Mononuclear cell (primary cell): ENCODE measurements around the gene SUMF2. TPM values are rescaled to one million over a fixed set of nuclear protein-coding genes. Genes with fewer than 3 reads are reported as not detected.
A peak's percentile ranks its signal among the peaks of the same experiment; 100 is the strongest.
"Not testable (repeated sequence)": the region's sequence is repeated elsewhere in the genome, so short reads cannot be mapped to it uniquely, and the experiment has no call there.

Source experiments
- H3K27me3 ChIP-seq: 2 replicates; pipeline ENCODE4 v1.6.0; 2011; ENCODE audit warnings: low read length, control low read depth; ENCODE audit not compliant: insufficient read depth
- H3K4me1 ChIP-seq: 2 replicates; pipeline ENCODE4 v1.5.1; 2011; ENCODE audit warnings: mild to moderate bottlenecking, low read length, control low read depth; ENCODE audit not compliant: insufficient read depth
- H3K4me3 ChIP-seq: 2 replicates; pipeline ENCODE4 v1.5.1; 2011; ENCODE audit warnings: mild to moderate bottlenecking, low read length, moderate library complexity
- H3K9me3 ChIP-seq: 2 replicates; pipeline ENCODE4 v1.5.1; 2011; ENCODE audit warnings: low read depth, mild to moderate bottlenecking, control low read depth, low read length
- total RNA-seq: library from RNA; depleted of rRNA; stranded (reverse); fragments of >200 nt; gene quantifications from one replicate; pipeline ENCODE4 v1.2.3, GENCODE V29; 2012

SUMF2 gene
- total RNA-seq, 1 donor, result 79.3 TPM

DNA sequence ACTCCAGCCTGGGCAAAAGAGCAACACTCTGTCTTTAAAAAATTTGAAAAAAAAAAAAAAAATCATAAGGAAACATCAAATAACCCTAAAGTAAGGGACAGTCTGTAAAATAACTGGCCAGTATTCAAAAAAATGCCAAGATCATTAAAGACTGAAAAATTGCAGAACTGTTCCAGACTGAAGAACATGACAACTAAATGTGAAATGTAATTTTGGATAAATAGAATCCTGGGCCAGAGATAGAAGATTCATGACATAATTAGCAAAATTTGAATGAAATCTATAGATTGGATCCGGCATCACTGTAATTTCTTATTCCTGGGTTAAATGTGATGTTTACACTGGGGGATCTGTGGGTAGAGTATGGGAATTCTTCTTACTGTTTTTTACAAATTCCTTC is 15.8 kb upstream of the SUMF2 start:
- Histone ChIP-seq H3K9me3 (no peaks in the 10 kb centered on the region), H3K27me3 (no peaks in the 10 kb centered on the region), H3K4me1 (peaks cover 23% of the 10 kb centered on the region), H3K4me3 (no peak overlapping the region)

DNA sequence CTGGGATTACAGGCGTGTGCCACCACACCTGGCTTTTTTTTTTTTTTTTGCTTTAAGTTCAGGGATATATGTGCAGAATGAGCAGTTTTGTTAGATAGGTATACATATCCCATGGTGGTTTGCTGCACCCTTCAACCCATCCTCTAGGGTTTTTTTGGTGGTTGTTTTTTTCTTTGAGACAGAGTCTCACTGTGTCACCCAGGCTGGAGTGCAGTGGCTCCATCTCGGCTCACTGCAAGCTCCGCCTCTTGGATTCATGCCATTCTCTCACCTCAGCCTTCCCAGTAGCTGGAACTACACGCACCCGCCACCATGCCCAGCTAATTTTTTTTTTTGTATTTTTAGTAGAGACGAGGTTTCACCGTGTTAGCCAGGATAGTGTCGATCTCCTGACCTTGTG is 15.3 kb upstream of the SUMF2 start:
- not testable (repeated sequence) for H3K4me3 ChIP-seq, H3K9me3 ChIP-seq, H3K27me3 ChIP-seq
- H3K4me1 ChIP-seq, result peaks cover 27% of the 10 kb centered on the region

DNA sequence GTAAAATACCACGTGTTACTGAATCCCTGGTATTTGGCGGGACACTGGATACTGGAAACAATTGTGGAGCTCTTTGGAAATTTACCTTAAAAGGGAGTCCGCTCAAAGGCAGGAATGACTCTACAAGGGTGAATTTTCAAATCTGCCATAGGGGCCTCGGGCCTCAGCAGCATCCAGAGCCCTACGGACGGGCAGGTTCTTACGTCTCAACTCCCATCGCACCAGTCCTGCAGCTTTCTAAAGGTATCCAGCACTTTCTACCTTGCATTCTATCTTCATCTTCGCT is 13.1 kb upstream of the SUMF2 start:
- H3K27me3 ChIP-seq, result no peaks in the 10 kb centered on the region
- peaks cover 27% of the 10 kb centered on the region for H3K4me1 ChIP-seq
- H3K9me3 ChIP-seq, result no peaks in the 10 kb centered on the region
- peak overlapping the region; percentile 85 for H3K4me3 ChIP-seq

DNA sequence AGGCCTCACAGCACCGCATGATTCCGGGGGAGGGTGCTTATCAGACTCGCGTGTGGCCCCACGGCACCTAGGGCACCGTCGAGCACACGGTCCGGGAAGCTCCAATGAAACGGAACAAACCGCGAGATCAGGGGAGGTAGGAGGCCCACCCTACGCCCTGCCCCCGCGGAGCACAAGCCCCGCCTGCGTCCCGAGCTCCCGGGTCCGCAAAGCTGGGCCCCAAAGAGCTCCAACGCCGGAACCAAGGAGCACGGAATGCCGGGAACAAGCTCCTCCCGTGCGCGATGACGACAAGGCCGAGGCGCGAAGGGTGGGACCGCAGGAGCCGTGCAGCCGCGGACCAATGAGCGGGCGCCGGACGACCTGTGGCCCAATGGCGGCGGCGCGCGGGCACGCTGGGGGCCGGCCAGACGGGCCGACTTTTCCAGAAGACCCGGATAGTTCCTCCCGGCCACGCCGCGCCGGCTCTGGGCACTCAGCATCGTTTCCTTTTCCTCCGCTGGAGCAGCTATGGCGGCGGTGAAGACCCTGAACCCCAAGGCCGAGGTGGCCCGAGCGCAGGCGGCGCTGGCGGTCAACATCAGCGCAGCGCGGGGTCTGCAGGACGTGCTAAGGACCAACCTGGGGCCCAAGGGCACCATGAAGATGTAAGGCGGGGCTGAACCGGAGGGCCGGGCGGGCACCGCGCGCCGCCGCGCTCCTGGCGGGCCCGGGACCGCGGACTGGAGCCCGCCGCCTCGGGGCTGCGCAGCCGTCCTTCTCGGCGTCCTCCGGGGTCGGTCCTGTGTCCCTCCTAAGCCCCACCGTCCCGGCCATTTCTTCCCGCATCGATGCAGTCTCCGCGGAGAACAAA is 12.5 kb upstream of the SUMF2 start, which contains the start of the genes CCT6A and PSPH:
Gene CCT6A (plus strand): TSS at position 427 of the 853 bp plus-strand sequence. CDS start 84 bp downstream, at position 511.
Gene PSPH (minus strand): TSS at position 106 of the 853 bp plus-strand sequence. CDS start 30,232 bp downstream, outside the sequence.
- H3K9me3 ChIP-seq, result no peaks in the 10 kb centered on the region
- no peaks in the 10 kb centered on the region for H3K27me3 ChIP-seq
- peaks cover 27% of the 10 kb centered on the region for H3K4me1 ChIP-seq
- H3K4me3 ChIP-seq, result peak within 1 kb of the TSS; percentile 85

DNA sequence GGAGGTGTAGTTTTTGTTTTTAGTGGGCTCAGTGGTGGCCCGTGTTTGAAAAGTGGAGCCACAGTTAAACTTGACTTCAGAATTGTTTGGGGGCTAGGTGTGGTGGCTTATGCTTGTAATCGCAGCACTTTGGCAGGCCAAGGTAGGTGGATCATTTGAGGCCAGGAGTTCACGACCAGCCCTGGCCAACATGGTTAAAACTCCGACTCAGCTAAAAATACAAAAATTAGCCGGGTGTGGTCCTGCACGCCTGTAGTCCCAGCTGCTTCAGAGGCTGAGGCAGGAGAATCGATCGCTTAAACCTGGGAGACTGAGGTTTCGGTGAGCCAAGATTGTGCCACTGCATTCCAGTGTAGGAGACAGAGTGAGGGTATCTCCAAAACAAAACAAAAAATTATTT is 10.7 kb upstream of the SUMF2 start:
- H3K9me3 ChIP-seq, result no peaks in the 10 kb centered on the region

DNA sequence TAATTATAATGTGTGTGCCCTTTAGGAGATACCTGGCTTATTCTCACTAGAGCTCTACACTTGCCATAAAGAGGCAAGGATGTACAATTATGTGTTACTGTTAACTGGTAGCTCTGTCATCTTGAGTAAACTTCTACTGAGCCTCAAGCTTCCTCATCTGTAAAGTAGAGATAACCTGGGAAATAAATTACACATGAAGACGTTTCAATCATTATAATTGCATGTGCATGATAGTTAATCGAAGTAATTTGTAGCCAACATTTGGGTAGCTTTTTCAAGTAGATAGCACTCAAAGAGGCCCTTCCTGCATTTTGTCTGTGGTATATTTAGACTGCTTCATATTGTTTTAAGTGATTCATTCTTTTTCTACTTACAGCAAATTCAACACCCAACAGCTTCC is 10.1 kb upstream of the SUMF2 start:
- Histone ChIP-seq H3K9me3 (no peaks in the 10 kb centered on the region), H3K4me1 (peaks cover 27% of the 10 kb centered on the region), H3K27me3 (no peaks in the 10 kb centered on the region), H3K4me3 (no peak overlapping the region)

More for the DNA sequence above, 10.7 kb upstream of the SUMF2 start:
- no peaks in the 10 kb centered on the region for H3K27me3 ChIP-seq
- no peak overlapping the region for H3K4me3 ChIP-seq
- H3K4me1 ChIP-seq, result peaks cover 27% of the 10 kb centered on the region

DNA sequence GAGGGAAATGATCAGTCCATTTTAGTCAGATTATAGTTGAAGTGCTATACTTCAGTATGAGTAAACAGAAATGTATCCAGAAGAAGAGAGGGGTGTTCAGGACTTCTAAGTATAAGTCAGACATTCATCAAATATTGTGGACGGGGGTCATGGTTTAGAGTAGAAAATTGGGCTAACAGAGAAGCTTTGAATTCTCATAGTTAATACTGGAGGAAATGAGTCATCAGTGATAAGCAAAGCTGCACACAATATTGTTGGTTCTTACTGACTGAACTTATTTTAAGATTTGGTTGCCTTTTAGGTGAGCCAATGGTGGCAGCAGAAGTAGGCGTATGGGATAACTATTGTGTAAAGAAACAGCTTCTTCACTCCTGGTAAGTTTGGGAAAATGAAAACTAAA is 1.7 kb upstream of the SUMF2 start:
- Histone ChIP-seq H3K9me3 (no peaks in the 10 kb centered on the region), H3K4me3 (no peak overlapping the region), H3K27me3 (no peaks in the 10 kb centered on the region), H3K4me1 (peaks cover 19% of the 10 kb centered on the region)

DNA sequence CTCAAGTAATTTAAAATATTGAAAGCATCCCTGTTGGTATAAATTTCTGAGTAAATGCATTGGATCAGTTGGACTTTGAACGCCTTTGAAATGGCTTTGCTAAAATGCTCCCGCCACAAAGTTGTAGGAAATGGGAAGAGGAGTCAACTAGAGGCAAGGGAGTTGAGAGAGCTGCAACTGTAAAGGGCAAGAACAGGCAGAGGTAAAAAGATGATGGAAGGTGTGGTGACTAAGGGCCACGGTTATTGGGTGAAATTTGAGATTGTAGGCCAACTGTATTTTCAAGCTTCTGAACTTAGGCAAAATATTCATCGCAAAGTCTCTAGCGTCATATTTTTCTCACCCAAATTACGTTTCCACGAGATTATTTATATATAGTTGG is 595 bp upstream of the SUMF2 start:
- H3K4me3 ChIP-seq, result peak overlapping the region; percentile 89
- no peaks in the 10 kb centered on the region for H3K27me3 ChIP-seq
- H3K4me1 ChIP-seq, result peaks cover 19% of the 10 kb centered on the region
- no peaks in the 10 kb centered on the region for H3K9me3 ChIP-seq

DNA sequence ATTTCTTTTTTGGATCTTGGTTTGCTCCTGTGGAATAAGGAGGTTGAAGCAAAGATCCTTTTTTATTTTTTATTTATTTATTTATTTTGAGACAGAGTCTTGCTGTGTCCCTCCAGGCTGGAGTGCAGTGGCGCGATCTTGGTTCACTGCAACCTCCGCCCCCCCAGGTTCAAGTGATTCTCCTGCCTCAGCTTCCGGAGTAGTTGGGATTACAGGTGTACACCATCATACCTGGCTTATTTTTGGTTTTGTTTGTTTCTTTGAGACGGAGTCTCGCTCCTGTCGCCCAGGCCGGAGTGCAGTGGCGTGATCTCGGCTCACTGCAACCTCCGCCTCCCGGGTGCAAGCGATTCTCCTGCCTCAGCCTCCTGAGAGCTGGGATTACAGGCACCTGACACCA is 2.3 kb downstream of the SUMF2 start:
- H3K9me3 ChIP-seq, H3K4me3 ChIP-seq, H3K27me3 ChIP-seq: not testable (repeated sequence)
- H3K4me1 ChIP-seq, result peaks cover 19% of the 10 kb centered on the region

DNA sequence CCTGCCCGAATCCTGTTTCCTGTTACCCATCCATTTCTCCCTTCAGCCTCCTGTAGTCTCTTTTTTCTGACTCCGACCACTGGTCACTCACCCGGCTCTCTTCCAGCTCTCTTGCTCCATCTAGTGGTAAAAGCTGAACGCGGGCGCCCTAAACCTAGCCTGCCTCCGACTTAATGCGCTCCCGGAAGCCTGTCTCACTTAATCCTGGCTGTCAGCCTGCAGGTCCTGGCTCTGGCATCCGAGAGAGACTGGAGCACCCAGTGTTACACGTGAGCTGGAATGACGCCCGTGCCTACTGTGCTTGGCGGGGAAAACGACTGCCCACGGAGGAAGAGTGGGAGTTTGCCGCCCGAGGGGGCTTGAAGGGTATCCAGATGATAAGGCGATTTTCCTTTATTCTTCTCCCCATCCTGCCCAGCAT is 10.3 kb downstream of the SUMF2 start:
- Histone ChIP-seq H3K4me1 (no peaks in the 10 kb centered on the region), H3K27me3 (no peaks in the 10 kb centered on the region), H3K4me3 (no peak overlapping the region), H3K9me3 (no peaks in the 10 kb centered on the region)

DNA sequence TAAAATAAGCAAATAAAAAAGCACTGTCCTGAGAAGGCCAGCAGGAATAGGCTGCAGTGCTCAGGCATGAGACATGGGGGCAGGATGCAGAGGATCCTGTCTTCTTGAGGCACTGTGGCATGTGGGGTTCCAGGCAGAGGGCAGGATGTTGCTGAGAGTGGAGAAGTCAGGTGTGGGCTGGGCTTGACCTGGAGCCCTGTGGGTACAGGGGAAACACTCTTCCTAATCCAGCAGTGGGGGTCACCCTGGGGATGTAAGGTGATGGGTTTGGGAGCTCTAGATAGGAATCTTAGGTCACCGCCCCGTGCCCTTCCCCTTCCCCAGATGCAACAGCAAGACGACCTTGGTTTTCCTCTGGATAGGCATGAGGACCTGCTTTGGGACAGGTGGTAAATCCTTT is 13.6 kb downstream of the SUMF2 start:
- no peaks in the 10 kb centered on the region for H3K4me1 ChIP-seq
- H3K27me3 ChIP-seq, result no peaks in the 10 kb centered on the region
- no peak overlapping the region for H3K4me3 ChIP-seq
- H3K9me3 ChIP-seq, result no peaks in the 10 kb centered on the region

DNA sequence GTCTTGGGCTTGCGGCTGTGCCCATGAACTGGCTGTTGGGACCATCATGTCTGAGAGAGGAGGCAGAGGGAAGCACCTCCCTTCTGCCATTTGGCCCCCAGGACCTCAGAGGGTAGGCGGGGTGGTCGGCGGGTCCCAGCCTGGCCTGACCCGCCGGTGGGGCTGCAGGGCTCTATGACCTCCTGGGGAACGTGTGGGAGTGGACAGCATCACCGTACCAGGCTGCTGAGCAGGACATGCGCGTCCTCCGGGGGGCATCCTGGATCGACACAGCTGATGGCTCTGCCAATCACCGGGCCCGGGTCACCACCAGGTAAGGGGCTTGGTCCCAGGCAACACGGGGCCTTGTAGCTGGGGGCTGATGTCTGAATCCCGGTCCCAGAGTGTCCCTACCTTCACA is 14.1 kb downstream of the SUMF2 start:
- Histone ChIP-seq H3K9me3 (no peaks in the 10 kb centered on the region), H3K4me1 (no peaks in the 10 kb centered on the region), H3K4me3 (no peak overlapping the region), H3K27me3 (no peaks in the 10 kb centered on the region)

DNA sequence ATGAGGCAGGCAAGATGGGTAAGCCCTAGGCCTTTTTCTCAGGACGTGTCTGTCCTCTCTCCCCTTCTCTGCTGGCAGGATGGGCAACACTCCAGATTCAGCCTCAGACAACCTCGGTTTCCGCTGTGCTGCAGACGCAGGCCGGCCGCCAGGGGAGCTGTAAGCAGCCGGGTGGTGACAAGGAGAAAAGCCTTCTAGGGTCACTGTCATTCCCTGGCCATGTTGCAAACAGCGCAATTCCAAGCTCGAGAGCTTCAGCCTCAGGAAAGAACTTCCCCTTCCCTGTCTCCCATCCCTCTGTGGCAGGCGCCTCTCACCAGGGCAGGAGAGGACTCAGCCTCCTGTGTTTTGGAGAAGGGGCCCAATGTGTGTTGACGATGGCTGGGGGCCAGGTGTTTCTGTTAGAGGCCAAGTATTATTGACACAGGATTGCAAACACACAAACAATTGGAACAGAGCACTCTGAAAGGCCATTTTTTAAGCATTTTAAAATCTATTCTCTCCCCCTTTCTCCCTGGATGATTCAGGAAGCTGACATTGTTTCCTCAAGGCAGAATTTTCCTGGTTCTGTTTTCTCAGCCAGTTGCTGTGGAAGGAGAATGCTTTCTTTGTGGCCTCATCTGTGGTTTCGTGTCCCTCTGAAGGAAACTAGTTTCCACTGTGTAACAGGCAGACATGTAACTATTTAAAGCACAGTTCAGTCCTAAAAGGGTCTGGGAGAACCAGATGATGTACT is 15.5 kb downstream of the SUMF2 start:
- no peaks in the 10 kb centered on the region for H3K27me3 ChIP-seq
- H3K4me3 ChIP-seq, result no peak overlapping the region
- H3K9me3 ChIP-seq, result no peaks in the 10 kb centered on the region
- no peaks in the 10 kb centered on the region for H3K4me1 ChIP-seq

DNA sequence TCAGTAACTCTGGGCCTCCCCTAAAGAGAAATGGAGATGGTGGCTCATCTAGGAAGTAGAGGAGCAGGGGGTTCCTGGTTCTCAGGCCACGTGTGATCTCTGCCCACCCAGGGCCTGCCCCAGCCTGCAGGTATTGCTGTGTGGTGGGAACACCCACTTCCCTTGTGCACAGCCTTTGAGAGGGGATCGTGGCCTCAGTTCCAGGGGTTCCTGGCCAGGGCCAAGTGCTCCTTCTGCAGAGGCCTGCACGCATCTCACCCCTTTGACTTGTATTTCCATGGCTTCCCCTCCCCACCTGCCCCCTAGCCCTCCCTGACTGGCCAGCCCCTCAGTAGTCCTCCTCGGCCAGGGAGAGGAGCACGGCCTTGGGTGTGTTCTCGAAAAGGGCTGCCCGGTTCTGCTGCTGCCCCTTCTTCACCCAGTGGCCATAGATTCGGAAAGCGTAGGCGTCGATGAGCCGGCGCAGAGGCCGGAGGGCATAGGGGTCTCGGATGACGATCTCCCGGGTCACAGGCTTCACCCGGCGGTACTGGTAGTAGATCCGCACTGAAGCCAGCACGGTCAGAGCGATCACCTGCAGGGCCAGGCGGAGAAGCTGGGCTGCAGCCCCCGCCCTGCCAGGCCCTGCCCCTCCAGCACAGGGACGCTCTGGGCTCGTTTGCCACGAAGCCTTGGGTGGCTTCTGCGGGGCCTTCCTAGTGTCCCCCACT is 16.8 kb downstream of the SUMF2 start:
- H3K4me3 ChIP-seq, H3K27me3 ChIP-seq, H3K4me1 ChIP-seq, H3K9me3 ChIP-seq: not testable (repeated sequence)

DNA sequence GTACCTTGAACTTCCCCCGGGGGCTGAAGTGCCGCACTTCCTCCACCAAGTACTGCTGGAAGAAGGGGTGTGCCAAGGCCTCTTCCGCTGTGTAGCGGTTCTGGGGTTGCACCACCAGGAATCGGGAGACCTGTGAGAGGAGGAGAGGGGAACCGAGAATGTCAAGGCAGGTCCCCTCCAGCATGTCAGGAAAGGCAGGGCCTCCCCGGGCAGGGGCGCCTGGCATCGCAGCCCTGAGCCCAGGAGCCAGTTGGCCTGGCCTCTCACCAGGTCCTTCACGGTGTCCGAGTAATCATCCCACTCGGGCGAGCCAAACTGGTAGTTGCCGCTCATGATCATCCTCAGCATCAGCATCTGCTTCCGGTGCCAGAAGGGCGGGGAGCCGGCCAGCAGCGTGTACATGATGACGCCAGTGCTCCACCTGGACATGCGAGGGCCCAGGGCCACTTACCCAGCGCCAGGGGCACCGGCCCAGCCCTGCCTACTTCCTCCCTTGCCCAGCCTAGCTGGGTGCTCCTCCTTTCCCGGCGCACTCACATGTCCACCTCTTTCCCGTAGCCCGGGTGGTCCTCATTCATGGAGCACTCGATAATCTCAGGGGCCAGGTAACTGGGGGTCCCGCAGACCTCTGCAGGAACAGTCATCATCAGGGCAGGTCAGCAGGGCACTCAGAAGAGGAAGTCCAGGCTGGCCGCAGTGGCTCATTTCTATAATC is 17.7 kb downstream of the SUMF2 start:
- H3K9me3 ChIP-seq, result no peaks in the 10 kb centered on the region
- H3K4me1 ChIP-seq, result no peaks in the 10 kb centered on the region

More for the DNA sequence above, 17.7 kb downstream of the SUMF2 start:
- no peaks in the 10 kb centered on the region for H3K27me3 ChIP-seq
- no peak overlapping the region for H3K4me3 ChIP-seq
